Osteoblast (primary cell): ENCODE measurements around the gene STARD3. TPM values are rescaled to one million over a fixed set of nuclear protein-coding genes. Genes with fewer than 3 reads are reported as not detected.

ENCODE experiments used
- DNase-seq: peaks from one replicate; pipeline ENCODE4 v3.0.0; 2011; ENCODE audit warnings: low spot score, mixed read lengths; ENCODE audit not compliant: insufficient read length; ENCODE audit errors: missing footprints
- H2AFZ ChIP-seq: 2 replicates; pipeline ENCODE4 v1.6.0; 2011; ENCODE audit warnings: mild to moderate bottlenecking, low read length
- H3K27ac ChIP-seq: 2 replicates; pipeline ENCODE4 v1.5.1; 2011; ENCODE audit warnings: mild to moderate bottlenecking, low read depth, low read length, moderate library complexity
- H3K27me3 ChIP-seq: 2 replicates; pipeline ENCODE4 v1.6.0; 2012; ENCODE audit warnings: mild to moderate bottlenecking, control low read depth, inconsistent platforms, low read length, moderate library complexity; ENCODE audit not compliant: insufficient read depth
- H3K36me3 ChIP-seq: 2 replicates; pipeline ENCODE4 v1.5.1; 2011; ENCODE audit warnings: mild to moderate bottlenecking, low read length, control low read depth, moderate library complexity; ENCODE audit not compliant: insufficient read depth
- H3K4me1 ChIP-seq: 2 replicates; pipeline ENCODE4 v1.5.1; 2011; ENCODE audit warnings: mild to moderate bottlenecking, low read length, control low read depth, moderate library complexity; ENCODE audit not compliant: insufficient read depth
- H3K4me2 ChIP-seq: 2 replicates; pipeline ENCODE4 v1.6.0; 2011; ENCODE audit warnings: mild to moderate bottlenecking, low read length; ENCODE audit not compliant: insufficient read depth
- H3K4me3 ChIP-seq: fragments of 200-600 bp; sonication (generic); 3 replicates; pipeline ENCODE4 v1.5.1; 2012; ENCODE audit warnings: mild to moderate bottlenecking, low read length, inconsistent platforms; ENCODE audit not compliant: insufficient read depth
- H3K79me2 ChIP-seq: 2 replicates; pipeline ENCODE4 v1.6.0; 2012; ENCODE audit warnings: mild to moderate bottlenecking, low read length, control low read depth, inconsistent platforms; ENCODE audit not compliant: insufficient read depth
- H3K9me3 ChIP-seq: 2 replicates; pipeline ENCODE4 v1.5.1; 2011; ENCODE audit warnings: low read depth, low read length, control low read depth
- H4K20me1 ChIP-seq: 2 replicates; pipeline ENCODE4 v1.6.0; 2012; ENCODE audit warnings: mild to moderate bottlenecking, low read length, control low read depth; ENCODE audit not compliant: insufficient read depth
- total RNA-seq: library from RNA; depleted of rRNA; stranded (reverse); fragments of >200 nt; gene quantifications from 2 replicates; pipeline ENCODE4 v1.2.3, GENCODE V29; 2012
- TF ChIP-seq, protein P1 (sequence below): IDR thresholded peaks from 2 replicates; pipeline ENCODE4 v1.5.1; 2011; ENCODE audit warnings: mild to moderate bottlenecking, low read depth, low read length, moderate library complexity; ENCODE audit errors: extremely low read depth

The STARD3 gene
- total RNA-seq, 1 donor = 35.8 TPM

DNA sequence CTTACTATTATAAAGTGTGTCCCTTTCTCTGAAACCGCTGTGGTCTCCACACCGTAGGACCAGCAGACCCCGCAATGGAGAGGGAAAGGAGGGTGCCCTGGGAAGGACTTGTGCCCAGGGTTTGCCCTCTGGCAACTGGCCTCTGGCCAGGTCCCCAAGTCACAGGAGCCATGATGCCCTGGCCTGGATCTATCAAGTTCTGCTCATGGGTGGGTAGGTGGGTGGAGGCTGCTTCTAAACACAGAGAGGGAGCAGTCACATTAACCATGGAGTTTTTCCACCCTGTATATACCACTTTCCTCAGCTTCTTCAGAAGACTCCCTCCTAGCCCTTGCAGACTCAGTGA, 19.9 kb upstream of the STARD3 start:
- H3K9me3 ChIP-seq = no peaks in the 10 kb centered on the region
- no peaks in the 10 kb centered on the region for H3K36me3 ChIP-seq
- TF ChIP-seq, protein P1, sequence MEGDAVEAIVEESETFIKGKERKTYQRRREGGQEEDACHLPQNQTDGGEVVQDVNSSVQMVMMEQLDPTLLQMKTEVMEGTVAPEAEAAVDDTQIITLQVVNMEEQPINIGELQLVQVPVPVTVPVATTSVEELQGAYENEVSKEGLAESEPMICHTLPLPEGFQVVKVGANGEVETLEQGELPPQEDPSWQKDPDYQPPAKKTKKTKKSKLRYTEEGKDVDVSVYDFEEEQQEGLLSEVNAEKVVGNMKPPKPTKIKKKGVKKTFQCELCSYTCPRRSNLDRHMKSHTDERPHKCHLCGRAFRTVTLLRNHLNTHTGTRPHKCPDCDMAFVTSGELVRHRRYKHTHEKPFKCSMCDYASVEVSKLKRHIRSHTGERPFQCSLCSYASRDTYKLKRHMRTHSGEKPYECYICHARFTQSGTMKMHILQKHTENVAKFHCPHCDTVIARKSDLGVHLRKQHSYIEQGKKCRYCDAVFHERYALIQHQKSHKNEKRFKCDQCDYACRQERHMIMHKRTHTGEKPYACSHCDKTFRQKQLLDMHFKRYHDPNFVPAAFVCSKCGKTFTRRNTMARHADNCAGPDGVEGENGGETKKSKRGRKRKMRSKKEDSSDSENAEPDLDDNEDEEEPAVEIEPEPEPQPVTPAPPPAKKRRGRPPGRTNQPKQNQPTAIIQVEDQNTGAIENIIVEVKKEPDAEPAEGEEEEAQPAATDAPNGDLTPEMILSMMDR = no peak
- no peak for DNase-seq
- H2AFZ ChIP-seq = no peak overlapping the region
- H3K4me3 ChIP-seq = peak overlapping the region; percentile 72
- no peak overlapping the region for H3K27ac ChIP-seq
- peaks cover 30% of the 10 kb centered on the region for H3K27me3 ChIP-seq
- peak overlapping the region; percentile 95 for H3K4me2 ChIP-seq
- H3K4me1 ChIP-seq = peaks cover under 1% of the 10 kb centered on the region
- no peaks in the 10 kb centered on the region for H4K20me1 ChIP-seq
- H3K79me2 ChIP-seq = no peaks in the 10 kb centered on the region

DNA sequence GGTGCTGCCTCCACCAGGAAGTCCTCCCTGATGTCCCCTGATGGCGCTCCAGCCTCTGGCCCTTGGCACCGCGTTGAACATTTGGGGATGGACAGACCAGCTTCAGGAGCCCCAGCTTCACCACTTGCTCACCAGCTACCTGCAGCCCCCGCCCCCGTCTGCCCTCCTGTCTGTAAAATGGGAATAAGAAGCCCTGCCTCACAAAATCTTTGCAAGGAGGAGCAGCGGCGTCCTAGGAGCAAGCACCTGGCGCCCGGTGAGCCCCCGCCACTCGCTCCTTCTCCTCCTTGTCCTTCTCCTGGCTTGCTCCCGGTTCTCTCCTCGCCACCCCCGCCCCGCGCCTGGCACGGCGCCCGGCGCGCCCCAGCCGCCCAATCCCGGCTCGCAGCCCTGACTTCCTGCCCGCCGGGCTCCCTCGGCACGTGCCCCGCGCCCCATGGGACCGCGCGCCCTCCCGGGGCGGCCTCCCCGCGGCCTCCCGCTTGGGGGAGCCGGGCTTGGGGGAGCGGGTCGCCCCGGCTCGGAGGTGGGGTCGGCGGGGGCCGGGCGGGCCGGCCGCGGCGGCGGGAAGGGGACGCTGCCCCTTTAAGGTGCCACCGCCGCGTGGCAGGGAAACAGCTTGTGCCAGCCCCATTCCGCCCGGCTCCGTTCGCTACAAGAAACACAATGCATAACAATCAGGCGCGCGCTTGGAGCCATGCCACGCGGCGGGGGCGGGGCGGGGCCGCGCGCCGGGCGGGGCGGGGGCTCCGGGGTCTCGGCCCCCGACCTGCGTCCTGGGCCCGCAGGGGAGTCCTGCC, 19.3 kb upstream of the STARD3 start:
- TF ChIP-seq, protein P1 = no peak
- H3K27me3 ChIP-seq = peaks cover 29% of the 10 kb centered on the region
- H3K4me3 ChIP-seq = peak overlapping the region; percentile 72
- H3K4me2 ChIP-seq = peak overlapping the region; percentile 95
- no peaks in the 10 kb centered on the region for H3K79me2 ChIP-seq
- H3K4me1 ChIP-seq = peaks cover 5% of the 10 kb centered on the region
- peak; percentile 99 for DNase-seq
- H2AFZ ChIP-seq = no peak overlapping the region
- no peaks in the 10 kb centered on the region for H3K36me3 ChIP-seq
- no peaks in the 10 kb centered on the region for H4K20me1 ChIP-seq
- H3K9me3 ChIP-seq = no peaks in the 10 kb centered on the region
- H3K27ac ChIP-seq = no peak overlapping the region

DNA sequence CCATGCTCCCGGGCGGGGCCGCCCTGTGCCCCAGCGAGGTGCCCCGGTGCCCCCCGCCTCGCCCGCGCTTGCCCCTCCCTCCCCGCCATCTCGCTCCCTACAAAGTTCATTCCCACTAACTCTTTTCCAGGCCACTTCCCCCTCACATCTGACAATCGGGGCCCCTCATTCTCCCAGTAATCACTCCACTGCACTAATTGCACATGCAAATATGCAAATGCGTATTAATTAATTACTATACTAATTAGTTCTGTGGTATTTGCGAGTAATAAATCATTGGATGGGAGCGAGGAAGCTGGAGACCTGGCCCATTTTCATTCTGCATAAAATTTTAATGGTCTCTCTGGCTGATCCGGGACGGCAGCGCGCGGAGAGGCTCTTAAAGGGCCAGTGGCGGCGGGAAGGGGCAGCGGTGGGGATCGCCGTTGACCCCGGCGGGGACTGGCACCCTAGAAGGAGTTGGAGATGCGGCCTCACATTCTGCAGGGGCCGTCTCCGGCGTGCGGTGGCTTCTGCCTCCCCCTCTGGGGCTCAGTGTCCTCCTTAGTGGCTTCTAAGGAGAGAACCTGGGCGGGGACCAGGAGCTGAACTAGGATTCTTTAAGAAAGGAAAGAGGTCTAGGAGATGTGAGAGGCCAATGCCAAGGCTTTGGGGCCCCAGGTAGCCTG, 18.6 kb upstream of the STARD3 start:
- H3K4me1 ChIP-seq = peaks cover 5% of the 10 kb centered on the region
- H3K4me3 ChIP-seq = peak overlapping the region; percentile 72
- peak overlapping the region; percentile 93 for H2AFZ ChIP-seq
- H3K9me3 ChIP-seq = no peaks in the 10 kb centered on the region
- H4K20me1 ChIP-seq = peaks cover 4% of the 10 kb centered on the region
- H3K36me3 ChIP-seq = no peaks in the 10 kb centered on the region
- H3K4me2 ChIP-seq = peak overlapping the region; percentile 95
- H3K79me2 ChIP-seq = no peaks in the 10 kb centered on the region
- peaks cover 21% of the 10 kb centered on the region for H3K27me3 ChIP-seq
- H3K27ac ChIP-seq = no peak overlapping the region
- TF ChIP-seq, protein P1 = no peak
- DNase-seq = peak; percentile 95
